HepG2 (cell line): ENCODE results near the gene TRUB1. TPM values are rescaled to one million over a fixed set of nuclear protein-coding genes. Genes with fewer than 3 reads are reported as not detected.

Experiments used
- CTCF ChIP-seq: sonication (generic); formaldehyde crosslinking; IDR thresholded peaks from 2 replicates; pipeline ENCODE4 v1.5.0; 2020; ENCODE audit warnings: mild to moderate bottlenecking, missing genetic modification reagents, moderate library complexity
- ETV6 ChIP-seq: sonication (generic); formaldehyde crosslinking; conservative IDR thresholded peaks from 2 replicates; pipeline ENCODE4 v1.4.0; 2020; ENCODE audit warnings: missing genetic modification reagents
- GABPB1 ChIP-seq: IDR thresholded peaks from 2 replicates; pipeline ENCODE4 v1.6.1; 2016; ENCODE audit warnings: mild to moderate bottlenecking, missing genetic modification reagents, moderate library complexity, missing compliant biosample characterization
- IRF9 ChIP-seq: sonication (generic); formaldehyde crosslinking; IDR thresholded peaks from 2 replicates; pipeline ENCODE4 v1.8.0; 2022; ENCODE audit warnings: missing genetic modification reagents, mild to moderate bottlenecking, borderline replicate concordance
- KLF6 ChIP-seq: IDR thresholded peaks from 2 replicates; pipeline ENCODE4 v1.8.0; 2016; ENCODE audit warnings: missing biosample characterization, missing genetic modification reagents
- MAFK ChIP-seq, 2 experiments: IDR thresholded peaks in 1 of 2; conservative IDR thresholded peaks in 1 of 2; 2 replicates each; pipeline ENCODE4 v1.6.1; 2011; ENCODE audit warnings: improper control_type of control experiment in 2 of 2, low read length in 2 of 2
- REPIN1 ChIP-seq: sonication (generic); formaldehyde crosslinking; IDR thresholded peaks from 2 replicates; pipeline ENCODE4 v1.8.0; 2022; ENCODE audit warnings: missing genetic modification reagents, low read depth, mild to moderate bottlenecking, borderline replicate concordance
- XRCC5 ChIP-seq: fragments of 200-400 bp; formaldehyde crosslinking; optimal IDR thresholded peaks from 2 replicates; pipeline ENCODE3; 2017; ENCODE audit warnings: mild to moderate bottlenecking, low read length
- ZBTB26 ChIP-seq: IDR thresholded peaks from 2 replicates; pipeline ENCODE4 v1.6.1; 2016; ENCODE audit warnings: missing compliant biosample characterization, missing genetic modification reagents, borderline replicate concordance
- ZHX2 ChIP-seq, 2 experiments: sonication (generic) in 1 of 2; formaldehyde crosslinking in 1 of 2; IDR thresholded peaks; 2 replicates each; pipeline versions ENCODE4 v1.6.1 to v1.9.0; 2014 to 2022; ENCODE audit warnings: antibody characterized with exemption in 1 of 2, borderline replicate concordance in 1 of 2, inconsistent platforms in 1 of 2, low read depth in 1 of 2, missing genetic modification reagents in 1 of 2
- ZNF558 ChIP-seq: sonication (generic); formaldehyde crosslinking; IDR thresholded peaks from 2 replicates; pipeline ENCODE4 v1.9.0; 2022; ENCODE audit warnings: mild to moderate bottlenecking, missing genetic modification reagents, borderline replicate concordance
- ZNF800 ChIP-seq: sonication (generic); formaldehyde crosslinking; IDR thresholded peaks from 2 replicates; pipeline ENCODE4 v1.4.0; 2020; ENCODE audit warnings: missing genetic modification reagents
- ZSCAN22 ChIP-seq: sonication (generic); formaldehyde crosslinking; IDR thresholded peaks from 2 replicates; pipeline ENCODE4 v1.4.0; 2020; ENCODE audit warnings: mild to moderate bottlenecking, missing genetic modification reagents
- ZSCAN31 ChIP-seq: sonication (generic); formaldehyde crosslinking; IDR thresholded peaks from 2 replicates; pipeline ENCODE4 v1.5.0; 2020; ENCODE audit warnings: low read depth, mild to moderate bottlenecking, missing genetic modification reagents
- polyA plus RNA-seq, 8 experiments: library from polyadenylated mRNA; depleted of rRNA in 3 of 8; stranded (reverse) in 7 of 8; unstranded in 1 of 8; fragments of >200 nt; fragmentation: Illumina TruSeq in 4 of 8; extraction: Trizol in 4 of 8; gene quantifications; 2 replicates each; pipeline versions ENCODE4 v1.2.1 to v1.2.3, GENCODE V29; 2011 to 2016; ENCODE audit warnings: low read depth in 4 of 8, missing spikeins in 1 of 8, mixed read lengths in 1 of 8; ENCODE audit not compliant: insufficient read depth in 1 of 8
- total RNA-seq, 5 experiments: library from RNA; depleted of rRNA; stranded (reverse); fragments of >200 nt; fragmentation: Illumina TruSeq; extraction: Trizol; gene quantifications; 2 replicates each; pipeline ENCODE4 v1.2.3, GENCODE V29; 2016; ENCODE audit warnings: low read depth in 1 of 5

TRUB1 gene
- total and polyA plus RNA-seq, 2 of the 13 experiments (the other 11 are each of a cell fraction or from before 2014, with no cell fraction given) = 10.6 to 38.9 TPM

GRCh38 chr10:114937962-114938855, at the start of gene TRUB1 (continued):
- TF ChIP-seq ZHX2 (IDR thresholded peaks at IDR 0.05; ENCODE audit: low read depth) (peak; percentile 95), ZHX2 (CRISPR knock-in tag; IDR thresholded peaks at IDR 0.05; ENCODE audit: borderline replicate concordance) (no peak), ZSCAN22 (CRISPR knock-in tag) (no peak), GABPB1 (CRISPR knock-in tag) (peak; percentile 90), CTCF (CRISPR knock-in tag) (no peak), MAFK (conservative IDR thresholded peaks at IDR 0.05 in 1 of 2, IDR thresholded peaks at IDR 0.05 in 1 of 2; ENCODE audit: low read length in 2 of 2) (no peak), XRCC5 (peak; percentile 57), ZBTB26 (CRISPR knock-in tag) (0 out of 2 replicates have a peak, but pooled peaks have one; percentile 65), ETV6 (CRISPR knock-in tag) (no peak), REPIN1 (CRISPR knock-in tag) (peak; percentile 81; the same call in 1 of the 2 replicates), ZSCAN31 (CRISPR knock-in tag) (no peak), ZNF800 (no peak), IRF9 (CRISPR knock-in tag) (no peak; the same call in 1 of the 2 replicates), ZNF558 (CRISPR knock-in tag) (peak; percentile 73; the same call in 1 of the 2 replicates), KLF6 (CRISPR knock-in tag) (no peak; the same call in 1 of the 2 replicates)
